T-helper 1 cell treated with Interleukin-12 subunit alpha and Interleukin-12 subunit beta and Interleukin-4 antibody, amounts not matched to agents 30 ng/mL and 1 ng/mL, for 36 hours (primary cell): Measurements from ENCODE around the gene PLCG2. TPM values are rescaled to one million over a fixed set of nuclear protein-coding genes. Genes with fewer than 3 reads are reported as not detected.

Source experiments
- intact Hi-C: fragments of 100-400 bp; cut with micrococcal nuclease; formaldehyde crosslinking; loops from one replicate; pipeline ENCODE4 v1.15.1; 2024
- total RNA-seq: library from RNA; stranded (reverse); gene quantifications from 2 replicates; pipeline ENCODE4 v1.2.3, GENCODE V29; 2022

The PLCG2 gene
- total RNA-seq, 1 donor from 2014 or later = 13.3 TPM

DNA sequence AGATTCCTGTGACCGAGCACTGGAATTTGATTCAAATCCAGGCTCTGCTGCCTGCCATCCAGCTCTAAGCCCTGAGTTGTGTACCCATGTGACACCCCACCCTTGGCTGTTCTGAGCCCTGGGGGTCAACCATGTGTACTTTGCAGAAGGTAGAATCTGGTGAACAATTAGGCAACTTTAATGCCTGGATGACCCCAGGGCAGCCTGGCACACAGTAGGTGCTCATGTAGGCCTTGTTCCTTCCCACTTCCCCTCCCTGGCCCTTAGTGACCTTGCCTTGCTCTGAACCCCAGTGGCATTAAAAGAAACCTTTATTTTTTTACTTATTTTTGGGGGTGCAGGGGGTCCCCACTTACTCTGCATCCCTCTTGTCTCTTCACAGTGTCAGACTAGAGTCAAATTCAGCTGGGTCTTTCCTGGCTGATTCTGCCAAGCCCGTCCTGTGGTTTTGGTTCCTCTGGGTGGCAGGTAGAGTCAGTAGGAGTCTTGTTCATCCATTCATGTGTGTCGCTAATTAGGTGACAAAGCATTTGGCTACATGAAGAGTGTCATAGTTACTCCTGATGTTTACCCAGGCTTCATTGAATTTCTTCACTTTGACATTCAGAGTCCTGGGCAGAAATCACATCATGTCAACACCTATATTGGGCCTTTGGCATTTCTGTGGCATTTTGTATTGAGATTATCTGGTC is 89.1 kb downstream of the PLCG2 start:
- intact Hi-C loops = no loop called here

DNA sequence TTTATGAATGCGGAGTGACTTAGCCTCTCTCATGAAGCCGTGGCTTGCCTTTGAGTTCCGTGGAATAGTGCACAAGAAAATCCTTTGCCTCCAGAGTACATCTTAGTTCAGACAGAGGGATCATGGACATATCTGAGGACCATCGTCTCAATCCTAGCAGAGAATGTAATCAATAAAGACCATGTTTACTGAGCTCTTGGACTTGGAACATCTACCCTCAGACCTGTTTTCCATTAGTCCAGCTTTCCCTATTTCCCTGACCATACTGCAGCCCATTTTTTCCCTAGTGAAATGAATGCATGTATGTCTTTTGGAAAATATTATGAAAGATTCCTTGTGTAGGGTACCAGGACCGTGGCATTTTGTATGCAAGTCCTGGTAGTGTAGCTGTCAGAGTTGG is 90.2 kb downstream of the PLCG2 start:
- intact Hi-C loops = no loop called here

DNA sequence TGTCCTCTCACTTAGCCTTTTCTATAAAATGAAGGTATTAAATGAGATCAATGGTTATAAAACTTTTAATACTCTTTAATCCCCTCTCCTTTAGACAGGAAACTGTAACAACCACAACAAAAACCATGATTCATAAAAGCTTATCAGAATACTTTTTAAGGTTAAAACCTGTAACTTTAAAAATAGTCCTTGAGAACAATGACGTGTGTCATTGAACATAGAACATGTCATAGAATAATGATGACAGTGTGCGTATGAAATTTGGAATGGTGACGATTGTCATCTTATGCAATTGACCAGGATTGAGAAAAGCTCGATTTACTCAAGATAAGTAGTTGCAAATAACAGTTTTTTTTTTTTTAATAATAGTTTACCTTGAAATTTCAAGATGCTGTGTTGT is 94.1 kb downstream of the PLCG2 start:
- intact Hi-C loops = loop anchor here (5.0 to 10.0 kb wide), 3 partner anchors 41 to 668 kb away; no protein-coding TSS in a partner anchor

DNA sequence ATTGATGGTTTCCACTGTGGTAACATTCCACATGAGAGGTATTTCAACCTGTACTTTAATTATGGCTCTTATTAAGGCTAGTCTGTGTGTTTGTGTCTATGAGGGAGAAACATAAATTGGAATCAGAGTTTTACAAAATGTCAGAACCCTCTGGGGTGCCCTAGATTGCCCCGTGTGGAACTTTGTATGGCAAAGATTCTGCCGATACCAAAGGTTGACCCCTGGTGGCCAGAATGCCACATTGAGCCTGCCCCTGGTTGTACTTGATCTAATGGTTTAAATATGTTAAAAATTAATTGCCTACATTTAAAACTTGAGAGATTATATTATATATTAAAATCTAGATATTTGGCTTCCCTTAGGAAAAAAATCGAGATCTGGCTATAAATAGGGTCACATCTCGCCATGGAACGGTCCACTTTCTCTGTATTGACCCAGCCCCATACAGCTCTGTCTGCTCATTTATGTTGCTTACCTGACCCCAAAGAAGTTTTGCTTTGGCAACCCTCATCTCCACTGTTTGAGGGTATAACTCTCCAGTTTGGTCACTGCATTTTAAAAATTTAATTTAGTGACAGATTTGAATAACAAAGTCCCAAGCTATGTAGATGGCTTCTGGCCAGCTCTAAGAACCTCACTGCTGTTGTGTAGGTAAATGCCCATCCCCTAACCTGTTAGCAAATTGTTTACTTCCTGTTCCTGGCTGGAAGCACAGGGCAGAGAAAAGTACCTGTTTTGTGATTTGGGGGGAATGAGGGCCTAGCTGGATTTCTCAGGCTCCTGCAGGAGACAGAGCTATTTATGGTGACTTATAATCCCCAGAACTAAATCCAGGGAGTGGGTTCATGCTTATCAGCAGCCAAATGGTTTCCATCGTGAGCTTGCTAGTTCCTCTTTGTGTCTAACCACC is 95.0 kb downstream of the PLCG2 start:
- intact Hi-C loops = loop anchor here (1.0 to 10.0 kb wide), 7 partner anchors 42 to 669 kb away; no protein-coding TSS in a partner anchor

DNA sequence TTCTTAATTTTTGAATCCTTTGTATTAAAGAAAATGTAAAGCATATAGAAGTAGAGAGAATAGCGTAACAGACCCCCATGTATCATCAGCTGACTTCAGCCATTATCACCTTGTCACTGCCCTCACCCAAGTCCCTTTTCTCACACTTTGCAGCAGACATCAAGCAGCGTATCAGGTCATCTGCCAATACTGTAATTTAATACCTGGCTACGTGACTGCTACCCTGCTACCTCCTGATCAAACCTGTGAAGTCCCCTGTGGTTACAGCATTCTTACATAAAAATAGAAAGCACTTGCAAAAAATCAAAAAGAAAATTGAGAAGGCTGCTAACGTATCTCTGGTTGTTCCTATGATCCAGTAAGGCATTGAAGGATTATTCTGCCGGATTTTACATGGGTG is 96.4 kb downstream of the PLCG2 start:
- intact Hi-C loops = loop anchor here (10.0 kb wide), 1 partner anchor 671 kb away; no protein-coding TSS in a partner anchor

DNA sequence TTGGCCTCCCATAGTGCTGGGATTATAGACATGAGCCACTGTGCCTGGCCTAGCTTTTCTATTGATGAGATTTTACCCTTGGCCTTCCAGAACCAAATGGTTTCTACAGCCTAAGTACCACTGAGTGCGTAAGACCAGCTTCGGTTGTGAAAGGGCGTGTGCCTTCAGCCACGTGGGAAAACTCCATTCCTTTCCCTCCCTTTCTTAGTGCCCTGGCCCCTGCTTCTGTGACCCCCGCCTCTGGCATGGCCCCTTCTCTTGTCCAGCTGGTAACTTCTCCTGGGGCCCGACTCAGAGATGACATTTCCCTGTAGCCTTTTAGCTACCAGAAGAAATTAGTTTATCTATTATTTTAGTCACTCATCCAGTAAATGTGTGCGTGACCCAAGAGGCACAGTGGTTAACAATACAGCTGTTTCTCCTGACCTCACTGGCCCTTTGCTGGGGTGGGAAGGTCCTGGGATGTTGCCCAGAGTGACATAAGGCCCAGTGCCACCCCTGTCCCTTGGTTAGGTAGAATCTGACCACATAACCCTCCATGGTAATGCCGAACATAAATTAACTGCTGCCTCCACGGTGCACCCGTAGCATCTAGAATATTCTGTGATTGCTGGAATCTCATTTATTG is 97.3 kb downstream of the PLCG2 start:
- intact Hi-C loops = loop anchor here (10.0 kb wide), 1 partner anchor 672 kb away; no protein-coding TSS in a partner anchor

DNA sequence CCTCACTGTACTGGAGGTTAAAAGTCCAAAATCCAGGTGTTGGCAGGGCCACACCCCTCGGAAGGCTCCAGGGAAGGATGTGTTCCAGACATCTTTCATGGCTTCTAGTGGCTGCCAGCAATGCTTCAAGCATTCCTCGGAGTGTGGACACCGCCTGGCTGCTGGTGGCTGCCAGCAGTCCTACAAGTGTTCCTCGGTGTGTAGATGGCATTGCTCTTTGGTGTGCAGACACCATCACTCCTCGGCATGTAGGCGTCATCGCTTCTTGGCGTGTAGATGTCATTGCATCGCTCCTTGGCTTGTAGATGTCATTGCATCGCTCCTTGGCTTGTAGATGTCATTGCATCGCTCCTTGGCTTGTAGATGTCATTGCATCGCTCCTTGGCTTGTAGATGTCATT is 98.4 kb downstream of the PLCG2 start:
- intact Hi-C loops = loop anchor here (10.0 kb wide), 1 partner anchor 673 kb away; no protein-coding TSS in a partner anchor

DNA sequence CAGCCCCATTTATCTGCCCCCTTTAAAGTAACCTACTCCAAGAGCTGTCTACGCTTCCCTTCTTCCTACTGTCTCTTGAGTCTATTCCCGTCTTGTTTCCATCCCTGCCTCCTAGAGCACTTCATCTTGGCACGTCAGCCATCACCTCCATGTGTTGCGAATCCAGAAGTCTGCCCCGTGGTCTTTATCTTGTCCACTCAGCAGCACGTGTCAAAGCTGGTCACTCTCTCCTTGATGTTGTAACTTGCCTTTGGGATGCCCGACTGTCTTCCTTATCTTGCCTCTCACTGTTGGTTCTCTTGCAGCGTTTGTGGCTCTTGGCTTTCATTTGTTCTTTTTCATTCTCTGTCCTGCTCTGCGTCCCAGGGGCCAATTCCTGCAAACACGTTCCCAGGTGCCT is 99.4 kb downstream of the PLCG2 start:
- intact Hi-C loops = loop anchor here (10.0 kb wide), 1 partner anchor 674 kb away; no protein-coding TSS in a partner anchor

DNA sequence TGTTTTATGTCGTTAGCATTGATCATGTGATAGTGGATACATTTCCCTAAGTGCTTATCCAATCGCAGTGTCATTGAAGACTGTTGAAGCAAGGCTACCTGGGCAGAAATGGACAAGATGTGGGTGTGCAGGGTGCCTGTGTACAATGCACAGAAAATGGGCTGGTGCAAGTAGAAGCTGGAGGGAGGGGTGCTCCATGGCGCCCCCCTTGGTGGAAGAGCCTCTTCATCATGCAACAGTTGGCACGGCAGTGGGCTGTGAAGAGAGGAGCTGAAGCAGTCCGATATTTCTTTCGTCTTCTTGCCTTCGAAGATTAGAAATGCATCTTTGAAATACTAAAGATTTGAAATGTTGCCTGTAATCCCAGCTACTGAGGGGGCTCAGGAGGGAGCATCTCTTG is 100.5 kb downstream of the PLCG2 start:
- intact Hi-C loops = loop anchor here (10.0 kb wide), 1 partner anchor 675 kb away; no protein-coding TSS in a partner anchor

DNA sequence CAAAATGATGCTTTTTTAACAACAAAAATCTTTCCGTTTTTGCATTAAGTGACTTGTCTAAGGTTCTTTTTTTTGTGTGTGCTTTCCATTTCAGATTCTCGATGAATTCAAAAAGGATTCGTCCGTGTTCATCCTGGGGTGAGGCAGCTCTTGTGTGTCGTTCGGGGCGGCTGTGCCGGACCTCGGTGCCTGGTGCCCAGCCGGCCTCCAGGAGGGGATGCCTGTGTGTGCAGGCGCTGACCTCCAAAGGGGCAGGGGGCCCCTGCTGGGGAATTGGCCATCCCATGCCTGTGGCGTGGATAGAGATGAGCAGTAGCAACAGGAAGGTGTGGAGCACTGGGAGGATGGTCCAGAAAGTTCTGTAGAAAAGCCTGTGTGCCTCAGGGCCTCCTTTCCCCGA is 101.7 kb downstream of the PLCG2 start:
- intact Hi-C loops = no loop called here

DNA sequence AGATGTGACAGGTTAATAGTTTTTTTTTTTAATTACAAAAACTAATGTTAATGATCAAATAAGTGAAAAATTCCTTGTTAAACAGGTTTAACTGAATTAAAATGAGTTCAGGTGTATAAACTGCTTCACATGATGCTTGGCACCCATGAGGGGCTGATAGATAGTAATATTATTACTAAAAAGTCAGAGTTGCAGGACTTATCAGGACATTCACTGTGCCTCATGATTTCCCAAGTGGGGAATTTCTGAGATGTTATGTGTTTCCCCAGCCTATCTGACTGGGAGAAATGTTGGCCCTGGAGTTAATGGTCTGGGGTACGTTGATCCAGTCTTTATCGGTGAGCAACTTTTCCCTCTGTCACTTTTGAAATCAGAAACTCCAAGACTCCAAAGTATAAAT is 102.1 kb downstream of the PLCG2 start:
- intact Hi-C loops = no loop called here

DNA sequence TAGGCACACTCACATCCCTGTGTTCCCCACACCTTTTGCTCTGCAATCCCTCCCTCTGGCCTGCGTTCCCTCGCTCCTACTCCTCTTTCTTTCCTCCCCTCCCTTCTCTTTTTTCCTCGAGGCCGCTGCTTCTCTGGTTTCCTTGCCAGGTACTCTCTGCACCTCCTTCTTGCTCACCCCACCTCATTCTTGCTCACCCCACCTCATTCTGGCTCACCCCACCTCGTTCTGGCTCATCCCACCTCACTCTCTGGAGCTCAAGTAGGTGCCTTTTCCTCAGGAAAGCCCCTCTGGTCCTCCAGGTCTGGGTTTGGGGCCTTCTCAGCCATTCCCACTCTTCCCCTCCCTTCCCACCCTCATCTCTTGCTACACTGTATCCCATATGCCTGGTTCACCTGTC is 103.5 kb downstream of the PLCG2 start:
- intact Hi-C loops = no loop called here

DNA sequence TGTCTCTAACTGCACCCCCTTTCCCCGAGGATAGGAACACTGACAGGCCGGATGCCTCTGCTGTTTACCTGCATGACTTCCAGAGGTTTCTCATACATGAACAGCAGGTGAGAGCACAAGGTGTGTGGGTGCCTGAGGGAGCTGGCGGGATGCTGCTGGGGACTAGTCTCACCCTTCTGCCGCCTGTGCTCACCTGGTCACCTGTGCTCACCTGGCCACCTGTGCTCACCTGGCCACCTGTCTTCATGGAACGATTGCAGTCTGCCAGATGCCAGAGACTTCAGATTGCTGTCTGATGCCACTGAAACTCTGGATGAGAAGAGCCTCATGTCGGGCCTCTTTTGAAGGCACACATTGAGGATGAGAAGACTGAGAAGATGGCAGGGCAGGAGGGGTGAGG is 104.1 kb downstream of the PLCG2 start:
- intact Hi-C loops = no loop called here

DNA sequence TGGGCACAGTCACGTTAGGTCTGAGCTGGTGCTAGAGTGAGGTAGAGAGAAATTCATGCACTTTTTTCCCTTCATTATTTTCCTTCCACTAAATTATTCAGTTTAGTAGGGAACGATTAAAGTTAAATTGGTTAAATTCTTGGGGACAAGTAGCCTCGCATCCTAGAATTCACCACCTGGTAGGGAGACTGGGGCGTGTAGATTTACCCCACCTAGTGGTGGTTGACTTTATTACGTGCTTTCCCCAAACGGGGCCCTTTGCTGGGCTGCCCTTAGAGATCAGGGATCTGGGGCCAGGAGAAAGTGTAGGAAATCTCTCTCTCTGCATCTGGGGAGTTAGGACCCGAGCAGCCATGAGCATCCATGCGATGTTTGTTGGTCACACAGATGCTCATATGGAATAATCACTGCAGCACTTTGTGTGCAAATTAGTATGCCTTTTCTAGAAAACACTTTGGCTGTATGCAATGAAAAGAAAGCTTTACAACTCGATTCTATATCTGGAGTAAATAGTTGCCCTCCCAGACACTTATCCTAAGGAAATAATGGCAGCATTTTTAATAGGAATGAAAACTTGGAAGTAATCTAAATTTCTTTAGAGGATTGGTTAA is 107.0 kb downstream of the PLCG2 start:
- intact Hi-C loops = loop anchor here (5.0 kb wide), 1 partner anchor 519 kb away; no protein-coding TSS in a partner anchor

DNA sequence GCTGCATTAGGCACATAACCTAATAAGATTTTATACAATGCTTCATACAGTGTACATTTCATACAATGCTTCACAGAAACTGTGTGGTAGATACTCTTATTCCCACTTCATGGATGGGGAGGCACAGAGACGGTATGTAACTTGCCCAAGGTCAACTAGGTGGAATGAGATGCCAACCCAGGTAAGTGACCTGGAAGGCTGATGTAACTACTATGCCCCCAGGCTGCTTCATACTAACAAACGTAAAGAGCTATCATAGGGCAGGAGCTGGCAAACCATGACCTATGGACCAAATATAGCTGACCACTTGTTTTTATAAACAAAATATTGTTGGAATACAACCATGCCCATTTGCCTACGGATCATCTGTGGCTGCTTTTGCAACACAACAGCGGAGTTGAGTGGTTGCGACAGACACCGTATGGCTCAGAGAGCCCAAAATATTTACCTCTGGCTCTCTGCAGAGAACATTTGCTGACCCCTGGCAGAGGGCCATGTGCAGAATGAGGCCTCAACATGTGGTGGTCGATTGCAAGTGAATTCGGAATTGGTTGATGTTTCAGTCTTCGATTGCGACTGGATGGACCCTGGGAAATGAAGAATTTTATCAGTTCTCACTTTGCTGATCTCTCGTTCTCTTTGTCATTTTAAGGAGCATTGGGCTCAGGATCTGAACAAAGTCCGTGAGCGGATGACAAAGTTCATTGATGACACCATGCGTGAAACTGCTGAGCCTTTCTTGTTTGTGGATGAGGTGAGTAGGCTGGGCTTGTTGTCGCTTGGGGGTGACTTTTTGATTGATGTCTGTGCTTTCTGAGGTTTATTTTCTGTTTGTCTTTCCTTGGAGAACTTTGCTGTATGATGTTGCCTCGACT is 109.7 kb downstream of the PLCG2 start:
- intact Hi-C loops = loop anchor here (5.0 kb wide), 1 partner anchor 521 kb away; no protein-coding TSS in a partner anchor

DNA sequence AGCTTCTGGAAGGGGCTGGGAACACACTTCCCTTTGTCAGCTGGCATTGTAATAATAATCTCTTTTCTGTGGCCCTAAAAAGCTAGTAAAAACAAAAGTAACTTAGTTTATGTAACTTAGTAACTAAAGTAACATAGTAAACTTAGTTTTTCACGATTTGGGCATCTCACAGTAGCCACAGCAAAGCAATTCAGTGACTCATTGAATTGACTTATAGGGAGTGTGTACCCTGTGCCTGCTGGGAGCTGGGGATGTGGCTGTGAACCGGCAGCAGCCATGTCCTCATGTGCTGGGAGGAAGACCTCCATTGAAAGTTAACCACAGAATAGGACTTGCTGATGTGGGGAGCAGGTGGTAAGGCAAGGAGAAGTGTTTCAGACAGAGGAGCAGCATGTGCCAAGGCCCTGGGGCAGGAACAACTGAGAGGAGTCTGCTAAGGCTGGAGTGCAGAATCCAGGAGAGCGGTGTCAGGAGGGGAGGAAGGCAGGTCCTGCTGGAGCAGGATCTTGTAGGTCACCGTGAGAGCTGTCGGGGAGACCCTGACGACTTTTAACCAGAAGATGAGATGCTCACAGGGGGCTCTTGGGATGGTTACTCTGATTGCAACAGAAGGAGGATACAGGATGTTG is 112.8 kb downstream of the PLCG2 start:
- intact Hi-C loops = no loop called here

DNA sequence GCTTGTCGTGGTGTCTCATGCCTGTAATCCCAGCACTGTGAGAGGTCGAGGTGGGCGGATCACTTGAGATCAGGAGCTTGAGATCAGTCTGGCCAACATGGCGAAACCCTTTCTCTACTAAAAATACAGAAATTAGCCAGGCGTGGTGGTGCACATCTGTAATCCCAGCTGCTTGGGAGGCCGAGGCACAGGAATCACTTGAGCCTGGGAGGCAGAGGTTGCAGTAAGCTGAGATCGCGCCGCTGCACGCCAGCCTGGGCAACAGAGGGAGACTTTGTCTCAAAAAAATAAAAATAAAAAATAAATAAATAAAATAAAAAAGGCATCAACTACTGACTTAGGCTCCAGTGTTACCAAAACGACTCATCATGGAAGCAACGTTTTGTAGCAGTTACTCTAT is 115.5 kb downstream of the PLCG2 start:
- intact Hi-C loops = no loop called here

DNA sequence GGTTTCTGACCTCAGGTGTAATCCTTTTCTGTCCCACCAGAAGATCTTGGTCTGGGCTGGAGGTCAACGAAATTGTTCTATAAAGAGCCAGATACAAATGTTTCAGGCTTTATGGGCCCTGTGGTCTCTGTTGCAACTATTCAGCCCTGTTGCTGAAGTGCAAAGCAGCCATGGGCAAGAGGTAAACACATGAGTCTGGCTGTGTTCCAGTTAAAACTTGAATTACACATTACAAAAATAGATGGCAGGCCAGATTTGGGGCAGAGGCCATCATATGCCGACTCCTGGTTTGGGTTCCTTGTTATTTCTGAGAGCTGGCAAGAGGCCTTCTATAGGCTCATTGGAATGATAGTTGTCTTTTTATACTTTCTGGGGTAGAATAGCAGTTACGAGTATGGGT is 117.8 kb downstream of the PLCG2 start:
- intact Hi-C loops = no loop called here

DNA sequence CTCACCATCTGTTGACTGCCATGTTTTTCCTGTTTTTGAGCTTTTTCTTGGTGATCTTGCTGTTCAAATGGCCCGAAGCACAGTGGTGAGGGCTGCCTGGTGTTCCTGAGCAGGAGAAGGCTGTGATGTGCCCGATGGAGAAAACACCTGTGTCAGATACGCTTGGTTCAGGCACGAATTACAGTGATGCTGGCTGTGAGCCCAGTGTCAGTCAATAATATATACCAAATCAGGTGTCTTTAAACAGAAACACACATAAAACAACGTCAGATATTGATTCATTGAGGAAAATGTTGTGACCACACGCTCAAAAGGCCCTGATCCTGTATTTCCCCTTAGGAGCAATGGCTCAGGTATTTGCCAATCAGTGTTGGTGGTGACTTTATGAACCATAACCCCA is 120.5 kb downstream of the PLCG2 start:
- intact Hi-C loops = no loop called here

DNA sequence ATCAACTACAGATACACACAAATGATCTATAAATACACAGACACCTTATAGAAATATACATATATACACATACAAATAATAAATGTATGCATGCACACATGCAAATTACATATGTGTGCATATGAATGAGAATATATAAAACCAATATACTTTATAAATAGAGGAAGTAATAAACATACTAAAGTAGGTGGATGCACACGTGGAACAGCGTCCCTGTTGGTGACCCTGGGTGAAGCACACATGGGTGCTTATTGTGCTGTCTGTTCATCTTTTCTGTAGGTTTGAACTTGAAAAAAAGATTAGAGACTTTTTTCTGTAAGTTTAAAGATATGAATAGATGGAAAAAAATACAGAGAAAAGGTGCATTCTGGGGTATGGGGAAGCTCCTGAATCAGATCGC is 120.9 kb downstream of the PLCG2 start:
- intact Hi-C loops = no loop called here
